SK-N-SH (cell line): Measurements from ENCODE around the gene EYA2. TPM values are rescaled to one million over a fixed set of nuclear protein-coding genes. Genes with fewer than 3 reads are reported as not detected.

Experiments used
- CTCF ChIA-PET: fragments of 300-600, 350-600 bp; formaldehyde crosslinking; extraction: SDS; loops from one replicate; lab custom pipeline; 2021; lab: Yijun Ruan, JAX
- POLR2A ChIA-PET: fragments of 350-600 bp; sonication (Branson Sonifier 250); formaldehyde crosslinking; extraction: SDS; loops from one replicate; lab custom pipeline; 2020; ENCODE audit warnings: antibody characterized with exemption, inconsistent platforms; lab: Yijun Ruan, JAX
- DNase-seq: peaks from one replicate; pipeline ENCODE4 v3.0.0; 2012
- H2AFZ ChIP-seq: fragments of 200-600 bp; sonication (generic); 2 replicates; pipeline ENCODE4 v1.8.1; 2016; ENCODE audit warnings: antibody characterized with exemption, mild to moderate bottlenecking, low read depth
- H3F3A ChIP-seq: fragments of 200-600 bp; sonication (generic); replicated peaks from 2 replicates; pipeline ENCODE3; 2016; ENCODE audit warnings: antibody characterized with exemption, mild to moderate bottlenecking; ENCODE audit not compliant: insufficient read depth
- H3K27ac ChIP-seq, 2 experiments: fragments of 200-500 bp in 1 of 2; fragments of 200-600 bp in 1 of 2; sonication (Bioruptor generic) in 1 of 2; sonication (generic), shearing (Covaris generic) in 1 of 2; 2 replicates each; pipeline versions ENCODE4 v1.5.1 to v1.6.1; 2014 to 2016; ENCODE audit warnings: low read depth in 2 of 2, inconsistent platforms in 1 of 2, low read length in 1 of 2, mild to moderate bottlenecking in 1 of 2, mixed read lengths in 1 of 2
- H3K27me3 ChIP-seq: fragments of 200-600 bp; sonication (generic), shearing (Covaris generic); 2 replicates; pipeline ENCODE4 v1.6.1; 2016; ENCODE audit warnings: mixed run types; ENCODE audit not compliant: insufficient read depth
- H3K36me3 ChIP-seq, 2 experiments: fragments of 200-500 bp in 1 of 2; fragments of 200-600 bp in 1 of 2; sonication (Bioruptor generic) in 1 of 2; sonication (generic) in 1 of 2; replicated peaks in 1 of 2; 2 replicates each; pipeline versions ENCODE3 to v1.5.1; 2014 to 2016; ENCODE audit warnings: low read length in 1 of 2, mild to moderate bottlenecking in 1 of 2; ENCODE audit not compliant: insufficient read depth in 2 of 2, control insufficient read depth in 1 of 2
- H3K4me1 ChIP-seq, 2 experiments: fragments of 200-500 bp in 1 of 2; fragments of 200-600 bp in 1 of 2; sonication (Bioruptor generic) in 1 of 2; sonication (generic), shearing (Covaris generic) in 1 of 2; 2 replicates each; pipeline versions ENCODE4 v1.5.1 to v1.6.1; 2014 to 2016; ENCODE audit warnings: low read depth in 1 of 2, low read length in 1 of 2, mixed run types in 1 of 2; ENCODE audit not compliant: insufficient read depth in 2 of 2, control insufficient read depth in 1 of 2
- H3K4me2 ChIP-seq: fragments of 200-600 bp; sonication (generic), shearing (Covaris generic); 2 replicates; pipeline ENCODE4 v1.6.1; 2017; ENCODE audit warnings: mixed run types
- H3K4me3 ChIP-seq, 2 experiments: fragments of 200-500 bp in 1 of 2; fragments of 200-600 bp in 1 of 2; sonication (Bioruptor generic) in 1 of 2; sonication (generic), shearing (Covaris generic) in 1 of 2; 2 replicates each; pipeline versions ENCODE4 v1.5.1 to v1.8.1; 2014 to 2016; ENCODE audit warnings: low read depth in 2 of 2, inconsistent platforms in 1 of 2, low read length in 1 of 2, mild to moderate bottlenecking in 1 of 2, mixed read lengths in 1 of 2, moderate library complexity in 1 of 2
- H3K79me2 ChIP-seq: fragments of 200-600 bp; sonication (generic); 2 replicates; pipeline ENCODE4 v1.8.1; 2017; ENCODE audit warnings: mild to moderate bottlenecking; ENCODE audit not compliant: insufficient read depth
- H3K9ac ChIP-seq: fragments of 200-600 bp; sonication (generic); 2 replicates; pipeline ENCODE4 v1.6.1; 2017; ENCODE audit warnings: mixed run types
- H3K9me2 ChIP-seq: fragments of 200-600 bp; sonication (generic); 2 replicates; pipeline ENCODE4 v1.6.1; 2017; ENCODE audit warnings: mixed run types
- H3K9me3 ChIP-seq: fragments of 200-600 bp; sonication (generic); 2 replicates; pipeline ENCODE4 v1.6.1; 2017; ENCODE audit warnings: mixed run types, mild to moderate bottlenecking, moderate library complexity
- H4K20me1 ChIP-seq: fragments of 200-600 bp; sonication (generic); 2 replicates; pipeline ENCODE4 v1.6.1; 2017; ENCODE audit warnings: mild to moderate bottlenecking, mixed run types; ENCODE audit not compliant: insufficient read depth
- CHD2 ChIP-seq: fragments of 150-350 bp; IDR thresholded peaks from 2 replicates; pipeline ENCODE4 v1.6.1; 2018; ENCODE audit warnings: low read length; ENCODE audit not compliant: partially characterized antibody
- CTCF ChIP-seq: fragments of 200-600 bp; sonication (generic); IDR thresholded peaks from 2 replicates; pipeline ENCODE4 v1.6.1; 2017; ENCODE audit warnings: antibody characterized with exemption, mild to moderate bottlenecking, moderate library complexity
- EP300 ChIP-seq, 2 experiments: IDR thresholded peaks; 2 replicates each; pipeline versions ENCODE4 v1.4.0 to v1.6.1; 2012; ENCODE audit warnings: borderline replicate concordance in 1 of 2, low read depth in 1 of 2, low read length in 1 of 2
- EZH2phosphoT487 ChIP-seq: fragments of 200-600 bp; sonication (generic); IDR thresholded peaks from 2 replicates; pipeline ENCODE4 v1.6.1; 2017; ENCODE audit warnings: low read depth, mixed run types, mild to moderate bottlenecking, antibody characterized with exemption, moderate library complexity, borderline replicate concordance
- FOXJ3 ChIP-seq: sonication (generic); formaldehyde crosslinking; IDR thresholded peaks from 2 replicates; pipeline ENCODE4 v1.5.1; 2020; ENCODE audit warnings: mild to moderate bottlenecking, missing genetic modification reagents
- FOXM1 ChIP-seq: IDR thresholded peaks from 2 replicates; pipeline ENCODE4 v1.4.0; 2012; ENCODE audit warnings: low read depth, mild to moderate bottlenecking
- GABPA ChIP-seq: IDR thresholded peaks from 2 replicates; pipeline ENCODE4 v1.4.0; 2012; ENCODE audit warnings: low read depth, mild to moderate bottlenecking
- MEF2A ChIP-seq: IDR thresholded peaks from 2 replicates; pipeline ENCODE4 v1.4.0; 2012; ENCODE audit warnings: low read depth, borderline replicate concordance
- MXI1 ChIP-seq: IDR thresholded peaks from 2 replicates; pipeline ENCODE4 v1.6.1; 2012; ENCODE audit warnings: mild to moderate bottlenecking, low read depth, low read length, improper control_type of control experiment
- NFIC ChIP-seq: IDR thresholded peaks from 2 replicates; pipeline ENCODE4 v1.4.0; 2012; ENCODE audit warnings: borderline replicate concordance
- POLR2AphosphoS5 ChIP-seq: IDR thresholded peaks from 2 replicates; pipeline ENCODE4 v1.6.1; 2012; ENCODE audit warnings: low read depth, low read length
- RFX5 ChIP-seq: IDR thresholded peaks from 2 replicates; pipeline ENCODE4 v1.6.1; 2012; ENCODE audit warnings: mild to moderate bottlenecking, improper control_type of control experiment, low read length
- SIN3A ChIP-seq: IDR thresholded peaks from 2 replicates; pipeline ENCODE4 v1.6.1; 2012; ENCODE audit warnings: low read depth, mild to moderate bottlenecking, low read length, moderate library complexity, borderline replicate concordance
- SMC3 ChIP-seq: IDR thresholded peaks from 2 replicates; pipeline ENCODE4 v1.6.1; 2012; ENCODE audit warnings: low read depth, low read length, improper control_type of control experiment
- TAF1 ChIP-seq: IDR thresholded peaks from 2 replicates; pipeline ENCODE4 v1.6.1; 2012; ENCODE audit warnings: low read depth, mild to moderate bottlenecking, low read length, moderate library complexity, borderline replicate concordance
- TCF12 ChIP-seq: IDR thresholded peaks from 2 replicates; pipeline ENCODE4 v1.4.0; 2012
- TEAD4 ChIP-seq: IDR thresholded peaks from 2 replicates; pipeline ENCODE4 v1.4.0; 2012; ENCODE audit warnings: mild to moderate bottlenecking, borderline replicate concordance; ENCODE audit not compliant: insufficient read depth
- YY1 ChIP-seq: IDR thresholded peaks from 2 replicates; pipeline ENCODE4 v1.4.0; 2012; ENCODE audit warnings: low read depth, mild to moderate bottlenecking
- WGBS: methylation state at CpG from one replicate; pipeline ENCODE4 v1.1.6; 2017; ENCODE audit warnings: low lambda C conversion rate; 5-methylcytosine and 5-hydroxymethylcytosine counted together
- polyA plus RNA-seq, 3 experiments: library from polyadenylated mRNA; depleted of rRNA; stranded (reverse); fragments of >200 nt; gene quantifications; 2 replicates each; pipeline ENCODE4 v1.2.3, GENCODE V29; 2012
- TF ChIP-seq, protein P1 (sequence below): IDR thresholded peaks from 2 replicates; pipeline ENCODE4 v1.6.1; 2012; ENCODE audit warnings: mild to moderate bottlenecking, low read depth, low read length, moderate library complexity
- TF ChIP-seq, protein P2 (sequence below): IDR thresholded peaks from 2 replicates; pipeline ENCODE4 v1.4.0; 2012; ENCODE audit warnings: low read depth, borderline replicate concordance
- TF ChIP-seq, protein P3 (sequence below): IDR thresholded peaks from 2 replicates; pipeline ENCODE4 v1.4.0; 2012; ENCODE audit warnings: low read depth
- TF ChIP-seq, protein P4 (sequence below): fragments of 150-350 bp; IDR thresholded peaks from 2 replicates; pipeline ENCODE4 v1.6.1; 2017; ENCODE audit warnings: antibody characterized with exemption, low read length, low read depth, borderline replicate concordance

EYA2 gene
- polyA plus RNA-seq, 1 of the 3 experiments (the other 2 are of a cell fraction) = 0.05 TPM

GRCh38 chr20:47099093-47099492 is 204.4 kb downstream of the EYA2 start (continued):
- TF ChIP-seq SMC3 (no peak), FOXM1 (no peak), POLR2AphosphoS5 (no peak), FOXJ3 (CRISPR knock-in tag) (no peak), CHD2 (no peak), NFIC (no peak), MXI1 (no peak)
- TF ChIP-seq, protein P1, sequence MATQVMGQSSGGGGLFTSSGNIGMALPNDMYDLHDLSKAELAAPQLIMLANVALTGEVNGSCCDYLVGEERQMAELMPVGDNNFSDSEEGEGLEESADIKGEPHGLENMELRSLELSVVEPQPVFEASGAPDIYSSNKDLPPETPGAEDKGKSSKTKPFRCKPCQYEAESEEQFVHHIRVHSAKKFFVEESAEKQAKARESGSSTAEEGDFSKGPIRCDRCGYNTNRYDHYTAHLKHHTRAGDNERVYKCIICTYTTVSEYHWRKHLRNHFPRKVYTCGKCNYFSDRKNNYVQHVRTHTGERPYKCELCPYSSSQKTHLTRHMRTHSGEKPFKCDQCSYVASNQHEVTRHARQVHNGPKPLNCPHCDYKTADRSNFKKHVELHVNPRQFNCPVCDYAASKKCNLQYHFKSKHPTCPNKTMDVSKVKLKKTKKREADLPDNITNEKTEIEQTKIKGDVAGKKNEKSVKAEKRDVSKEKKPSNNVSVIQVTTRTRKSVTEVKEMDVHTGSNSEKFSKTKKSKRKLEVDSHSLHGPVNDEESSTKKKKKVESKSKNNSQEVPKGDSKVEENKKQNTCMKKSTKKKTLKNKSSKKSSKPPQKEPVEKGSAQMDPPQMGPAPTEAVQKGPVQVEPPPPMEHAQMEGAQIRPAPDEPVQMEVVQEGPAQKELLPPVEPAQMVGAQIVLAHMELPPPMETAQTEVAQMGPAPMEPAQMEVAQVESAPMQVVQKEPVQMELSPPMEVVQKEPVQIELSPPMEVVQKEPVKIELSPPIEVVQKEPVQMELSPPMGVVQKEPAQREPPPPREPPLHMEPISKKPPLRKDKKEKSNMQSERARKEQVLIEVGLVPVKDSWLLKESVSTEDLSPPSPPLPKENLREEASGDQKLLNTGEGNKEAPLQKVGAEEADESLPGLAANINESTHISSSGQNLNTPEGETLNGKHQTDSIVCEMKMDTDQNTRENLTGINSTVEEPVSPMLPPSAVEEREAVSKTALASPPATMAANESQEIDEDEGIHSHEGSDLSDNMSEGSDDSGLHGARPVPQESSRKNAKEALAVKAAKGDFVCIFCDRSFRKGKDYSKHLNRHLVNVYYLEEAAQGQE = no peak
- TF ChIP-seq, protein P2, sequence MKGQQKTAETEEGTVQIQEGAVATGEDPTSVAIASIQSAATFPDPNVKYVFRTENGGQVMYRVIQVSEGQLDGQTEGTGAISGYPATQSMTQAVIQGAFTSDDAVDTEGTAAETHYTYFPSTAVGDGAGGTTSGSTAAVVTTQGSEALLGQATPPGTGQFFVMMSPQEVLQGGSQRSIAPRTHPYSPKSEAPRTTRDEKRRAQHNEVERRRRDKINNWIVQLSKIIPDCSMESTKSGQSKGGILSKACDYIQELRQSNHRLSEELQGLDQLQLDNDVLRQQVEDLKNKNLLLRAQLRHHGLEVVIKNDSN = no peak
- TF ChIP-seq, protein P3, sequence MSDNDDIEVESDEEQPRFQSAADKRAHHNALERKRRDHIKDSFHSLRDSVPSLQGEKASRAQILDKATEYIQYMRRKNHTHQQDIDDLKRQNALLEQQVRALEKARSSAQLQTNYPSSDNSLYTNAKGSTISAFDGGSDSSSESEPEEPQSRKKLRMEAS = no peak

GRCh38 chr20:47099825-47100441 is 205.3 kb downstream of the EYA2 start:
- Histone ChIP-seq H3K36me3 (no peaks in the 10 kb centered on the region), H4K20me1 (no peaks in the 10 kb centered on the region), H3K9me2 (no peaks in the 10 kb centered on the region), H3K9ac (no peak overlapping the region), H3K27ac (no peak overlapping the region), H3K27me3 (0 out of 2 replicates have a peak, but pooled peaks cover 5% of the 10 kb centered on the region), H3K4me2 (no peak overlapping the region), H2AFZ (no peak overlapping the region), H3K4me3 (no peak overlapping the region), H3F3A (no peaks in the 10 kb centered on the region), H3K9me3 (peaks cover 6% of the 10 kb centered on the region; the same call in 1 of the 2 replicates), H3K79me2 (no peaks in the 10 kb centered on the region), H3K4me1 (no peaks in the 10 kb centered on the region; a peak in 1 of 4 replicates)
- no peak for DNase-seq
- whole genome bisulfite sequencing = 45% methylated on average over 6 of the region's 6 CpGs
- POLR2A ChIA-PET = no interaction called here
- CTCF ChIA-PET = no interaction called here
- TF ChIP-seq RFX5 (no peak), SMC3 (no peak), TCF12 (no peak), GABPA (no peak), CHD2 (no peak), TAF1 (no peak), MEF2A (no peak), CTCF (no peak), EP300 (IDR thresholded peaks at IDR 0.05; ENCODE audit: borderline replicate concordance in 1 of 2, low read depth in 1 of 2, low read length in 1 of 2) (no peak), TEAD4 (no peak), EZH2phosphoT487 (no peak), SIN3A (no peak), YY1 (no peak), FOXM1 (no peak)
- TF ChIP-seq, protein P3 = no peak
- TF ChIP-seq, protein P2 = no peak
- TF ChIP-seq, protein P4, sequence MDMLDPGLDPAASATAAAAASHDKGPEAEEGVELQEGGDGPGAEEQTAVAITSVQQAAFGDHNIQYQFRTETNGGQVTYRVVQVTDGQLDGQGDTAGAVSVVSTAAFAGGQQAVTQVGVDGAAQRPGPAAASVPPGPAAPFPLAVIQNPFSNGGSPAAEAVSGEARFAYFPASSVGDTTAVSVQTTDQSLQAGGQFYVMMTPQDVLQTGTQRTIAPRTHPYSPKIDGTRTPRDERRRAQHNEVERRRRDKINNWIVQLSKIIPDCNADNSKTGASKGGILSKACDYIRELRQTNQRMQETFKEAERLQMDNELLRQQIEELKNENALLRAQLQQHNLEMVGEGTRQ = no peak
